ENCODE measurements around the gene GABBR2. TPM values are rescaled to one million over a fixed set of nuclear protein-coding genes. Genes with fewer than 3 reads are reported as not detected.

The GABBR2 gene
- total RNA-seq, 1 experiment from 2014 or later: 1.5 TPM

DNA sequence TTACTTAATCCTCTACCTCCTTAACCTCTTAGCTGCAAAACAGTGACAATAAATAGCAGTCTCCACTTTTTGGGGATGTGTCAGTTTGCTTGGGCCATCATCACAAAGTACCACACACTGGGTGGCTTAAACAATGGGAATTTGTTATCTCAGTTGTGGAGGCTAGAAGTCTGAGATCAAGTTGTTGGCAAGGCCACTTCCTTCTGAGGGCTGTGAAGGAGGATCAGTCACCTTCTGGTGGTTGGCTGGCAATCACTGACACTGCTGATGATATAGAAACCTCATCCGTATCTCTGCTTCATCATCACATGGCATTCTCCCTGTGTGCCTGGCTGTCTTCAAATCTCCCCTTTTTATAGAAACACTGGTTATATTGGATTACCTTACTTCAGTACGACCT is 266.2 kb downstream of the GABBR2 start:
- DNase-seq (ENCODE audit: low read depth): peak; percentile 37

- DNase-seq (ENCODE audit: low read depth): no peak
Measured at GRCh38 chr9:98442114-98442513, 266.6 kb downstream of the GABBR2 start.

DNA sequence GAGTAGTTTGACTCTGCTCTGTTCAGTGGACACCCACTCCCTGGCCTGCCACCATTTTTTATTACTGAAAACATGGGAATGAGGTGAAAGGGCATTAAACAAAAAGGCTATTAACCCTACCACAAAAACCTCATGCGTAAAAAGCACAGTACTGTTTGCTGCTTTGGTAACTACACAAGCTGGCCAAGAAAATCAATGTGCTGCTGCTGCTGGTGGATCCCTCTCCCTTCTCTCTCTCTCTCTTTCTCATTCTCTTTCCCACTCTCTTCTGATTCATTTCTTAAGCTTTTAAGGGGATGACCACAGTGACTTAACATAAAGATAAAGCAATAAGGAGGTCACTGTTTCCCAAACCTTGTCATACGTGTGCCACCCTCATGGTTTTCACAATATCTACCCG is 270.1 kb downstream of the GABBR2 start:
- no peak for DNase-seq (ENCODE audit: low read depth)

- DNase-seq (ENCODE audit: low read depth): no peak
Measured at GRCh38 chr9:98437458-98438034, 271.2 kb downstream of the GABBR2 start.

GRCh38 chr9:98432960-98433359 is 275.8 kb downstream of the GABBR2 start:
- no peak for DNase-seq (ENCODE audit: low read depth)

GRCh38 chr9:98432134-98432533 is 276.6 kb downstream of the GABBR2 start:
- no peak for DNase-seq (ENCODE audit: low read depth)

DNA sequence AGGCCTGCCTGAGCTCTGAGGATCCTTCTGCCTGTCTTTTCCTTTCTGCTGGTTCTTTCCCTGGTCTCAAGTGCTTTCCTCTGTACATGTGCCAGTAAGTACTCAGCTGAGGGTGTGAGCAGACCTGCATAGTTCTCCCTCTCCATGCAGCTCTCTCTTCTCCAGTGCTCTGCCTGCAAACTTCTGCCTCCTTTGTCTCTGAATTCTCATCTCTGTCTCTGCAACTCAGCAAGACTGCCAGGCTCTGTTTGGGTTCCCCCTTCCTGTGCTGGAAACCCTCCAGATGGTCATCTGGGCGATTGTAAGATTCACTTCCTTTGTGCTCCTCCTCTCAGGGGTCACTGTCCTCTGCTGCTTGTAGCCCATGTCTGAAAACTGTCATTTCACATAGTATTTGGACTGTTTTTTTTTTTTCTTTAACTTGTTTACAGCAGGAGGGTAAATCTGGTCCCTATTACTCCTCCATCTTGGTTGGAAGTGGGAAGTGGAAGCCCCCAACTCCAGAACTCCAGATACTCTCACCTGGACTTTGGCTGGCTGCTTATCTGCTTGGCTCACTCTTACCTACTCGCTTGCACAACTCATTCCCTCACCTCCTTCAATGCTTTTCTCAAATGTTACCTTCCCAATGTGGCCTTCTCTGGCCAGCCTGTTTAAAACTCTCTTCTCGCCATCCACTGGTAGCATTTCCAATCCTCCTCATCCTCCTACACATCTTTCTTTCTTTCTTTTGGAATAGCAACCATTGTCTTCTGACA is 278.0 kb downstream of the GABBR2 start:
- no peak for DNase-seq (ENCODE audit: low read depth)

- peak; percentile 51 for DNase-seq (ENCODE audit: low read depth)
Measured at GRCh38 chr9:98429613-98430012, 279.1 kb downstream of the GABBR2 start.

GRCh38 chr9:98428454-98428853 is 280.3 kb downstream of the GABBR2 start:
- DNase-seq (ENCODE audit: low read depth): no peak

- peak; percentile 90 for DNase-seq (ENCODE audit: low read depth)
Measured at GRCh38 chr9:98427491-98427890, 281.2 kb downstream of the GABBR2 start.

DNA sequence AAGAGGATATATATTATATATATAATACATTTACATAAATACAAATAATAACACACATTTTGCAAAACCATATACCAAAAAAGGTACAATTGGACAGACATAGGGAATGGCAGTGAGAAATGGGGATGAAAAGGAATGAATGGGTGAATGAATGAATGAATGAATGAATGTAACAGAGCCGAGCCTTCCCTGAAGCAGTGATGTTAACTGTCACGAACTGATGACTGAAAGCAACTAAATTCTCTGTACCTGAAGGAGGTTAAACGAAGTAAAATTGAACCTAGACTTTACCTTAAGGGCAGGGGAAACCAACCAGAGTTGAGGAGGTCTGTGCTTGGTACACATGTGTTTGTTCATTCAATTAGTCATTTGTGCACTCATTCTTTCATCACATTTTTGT is 283.7 kb downstream of the GABBR2 start:
- no peak for DNase-seq (ENCODE audit: low read depth)

DNA sequence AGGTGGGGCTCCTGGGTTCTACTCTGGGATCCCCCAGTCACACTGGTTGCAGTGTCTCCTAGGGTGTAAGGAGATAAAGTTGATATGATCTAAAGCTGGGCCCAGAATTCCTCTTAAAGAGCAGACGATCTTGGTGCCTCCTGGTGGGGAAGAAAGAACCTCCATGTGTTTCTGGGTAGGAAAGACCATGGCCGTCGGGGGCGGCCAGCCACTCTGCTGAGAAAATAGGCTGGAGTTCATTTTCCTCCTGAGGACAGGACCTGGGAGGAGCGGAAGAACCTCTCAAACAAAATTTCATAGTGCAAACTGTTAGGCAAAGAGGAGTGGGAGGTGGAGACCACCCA is 289.5 kb downstream of the GABBR2 start:
- no peak for DNase-seq (ENCODE audit: low read depth)

- DNase-seq (ENCODE audit: low read depth): no peak
Measured at GRCh38 chr9:98418578-98419259, 290.0 kb downstream of the GABBR2 start.

- no peak for DNase-seq (ENCODE audit: low read depth)
Measured at GRCh38 chr9:98416294-98417248, 292.2 kb downstream of the GABBR2 start.

DNA sequence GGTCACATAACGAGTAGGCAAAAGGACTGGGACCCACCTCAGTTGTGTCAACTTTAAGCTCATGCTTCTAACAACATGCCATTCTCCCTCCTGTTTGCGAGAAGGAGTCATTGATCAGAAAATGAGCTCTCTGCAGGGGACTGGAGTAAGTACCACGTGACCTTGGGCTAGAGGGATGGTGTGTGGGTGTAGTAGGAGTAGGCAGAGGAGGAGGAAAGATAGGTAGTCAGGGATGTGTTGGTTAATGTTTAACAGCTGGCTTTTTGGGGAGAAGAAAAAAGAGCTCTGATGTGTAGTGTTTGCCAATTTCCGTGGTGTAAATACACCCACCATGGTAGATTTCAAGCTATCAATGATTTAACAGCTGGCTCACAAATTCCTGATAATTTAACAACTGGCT is 293.0 kb downstream of the GABBR2 start:
- no peak for DNase-seq (ENCODE audit: low read depth)

DNA sequence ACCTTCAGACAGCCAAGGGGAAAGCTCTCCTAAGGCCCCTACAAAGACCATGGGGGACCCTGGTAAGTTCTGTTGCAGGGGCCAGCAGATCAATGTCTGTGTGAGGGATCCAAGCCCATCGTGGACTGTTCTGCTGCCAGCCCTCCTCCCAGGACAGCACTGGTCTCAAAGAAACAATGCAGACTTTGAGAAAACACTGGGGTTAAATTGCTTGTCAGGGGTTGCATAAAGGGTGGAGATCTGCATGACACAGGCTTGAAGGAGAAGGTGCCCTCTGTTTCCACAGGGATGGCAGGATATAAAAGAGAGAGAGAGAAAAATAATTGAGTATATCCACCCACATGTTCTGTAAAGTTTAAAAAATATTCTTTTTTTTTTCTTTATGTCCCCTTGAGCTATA is 295.7 kb downstream of the GABBR2 start:
- no peak for DNase-seq (ENCODE audit: low read depth)

DNA sequence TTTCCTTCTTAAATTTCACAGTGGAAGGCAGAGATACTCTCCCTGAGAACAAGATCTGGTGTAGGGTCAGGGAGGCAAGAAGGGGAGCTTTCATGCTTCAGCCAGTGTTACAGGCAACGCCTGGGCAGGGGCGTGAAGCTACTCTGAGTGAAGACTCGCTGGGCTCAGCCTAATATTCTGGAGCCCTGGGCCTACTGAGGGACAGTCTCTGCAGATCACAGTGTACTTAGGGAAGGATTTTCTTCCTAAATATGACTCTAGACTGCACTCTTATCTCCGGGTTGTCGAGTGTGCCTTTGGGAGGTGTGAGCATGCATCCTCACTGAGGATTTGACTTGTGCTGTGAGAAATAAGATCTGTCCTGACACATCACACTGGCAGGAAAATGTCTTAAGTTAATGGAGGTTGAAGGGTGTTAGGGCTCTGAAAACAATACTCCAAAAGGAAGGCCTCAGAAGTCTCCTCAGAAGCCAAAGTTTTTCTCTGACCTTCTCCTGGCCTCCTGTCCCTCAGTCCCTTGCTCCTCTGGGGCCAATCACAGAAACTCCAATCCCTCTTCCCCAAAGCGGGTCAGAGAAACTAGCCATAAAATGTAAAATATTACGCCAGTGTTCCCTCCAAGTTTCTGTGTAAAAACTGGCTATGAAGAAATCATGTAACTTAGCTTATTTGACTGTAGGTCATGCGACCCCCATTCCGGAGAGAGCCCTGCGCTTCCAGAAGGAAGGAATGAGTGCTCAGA is 296.5 kb downstream of the GABBR2 start:
- no peak for DNase-seq (ENCODE audit: low read depth)

DNA sequence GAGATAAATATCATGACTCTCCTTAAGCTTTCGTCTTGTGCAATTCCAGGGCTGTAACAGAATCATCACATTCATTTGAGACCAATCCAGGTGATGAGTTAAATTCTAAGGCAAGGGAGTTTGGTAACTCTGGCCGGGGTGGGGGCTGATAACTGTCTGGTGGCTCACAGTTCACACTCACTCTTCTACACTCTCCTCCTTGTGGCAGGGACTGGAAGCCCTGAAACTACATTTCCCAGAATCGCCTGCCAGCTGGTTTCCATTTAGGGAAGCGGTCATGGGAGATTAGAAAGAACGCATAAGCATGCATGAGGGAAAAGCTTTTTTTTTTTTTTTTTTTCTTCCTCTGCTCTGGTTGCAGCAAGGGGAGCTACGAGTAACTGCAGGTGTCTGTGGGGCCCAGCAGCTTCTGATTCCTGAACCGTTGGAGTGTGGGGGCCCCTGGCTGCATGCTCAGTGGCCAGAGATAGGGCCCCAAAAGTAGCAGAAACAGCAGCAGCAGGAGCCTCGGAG is 298.5 kb downstream of the GABBR2 start:
- peak; percentile 64 for DNase-seq (ENCODE audit: low read depth)

GRCh38 chr9:98409719-98410118 is 299.0 kb downstream of the GABBR2 start:
- DNase-seq (ENCODE audit: low read depth): no peak

- no peak for DNase-seq (ENCODE audit: low read depth)
Measured at GRCh38 chr9:98406469-98406868, 302.3 kb downstream of the GABBR2 start.

DNA sequence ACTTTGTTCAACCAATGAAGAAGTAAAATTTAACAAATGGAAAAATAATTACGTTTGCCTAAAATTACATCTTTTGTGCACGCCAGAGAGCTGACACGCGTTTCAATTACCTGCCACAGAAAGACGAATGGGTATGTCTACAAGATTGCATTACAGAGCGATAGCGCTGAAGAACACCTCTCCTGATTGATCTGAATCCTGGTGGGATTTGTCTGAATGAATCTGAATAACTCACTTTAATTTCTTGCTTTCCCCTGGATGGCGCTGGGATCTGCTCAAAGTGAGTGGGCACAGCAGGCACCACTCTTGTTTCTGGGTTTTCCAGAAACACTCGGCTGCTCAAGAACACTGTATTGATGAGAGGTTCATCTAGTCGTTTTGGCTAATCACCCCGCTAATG is 304.5 kb downstream of the GABBR2 start:
- no peak for DNase-seq (ENCODE audit: low read depth)

All from Daoy (cell line).